Fibroblast of lung (primary cell): ENCODE measurements around the gene TNS1. TPM values are rescaled to one million over a fixed set of nuclear protein-coding genes. Genes with fewer than 3 reads are reported as not detected.

Experiments used
- DNase-seq, 2 donors: peaks; one replicate each; pipeline versions ENCODE4 v3.0.0 to v3.0.0-alpha.2; 2010; ENCODE audit warnings: low read depth in 2 of 2
- H2AFZ ChIP-seq: 2 replicates; pipeline ENCODE4 v1.5.1; 2012; ENCODE audit warnings: low read length, control low read depth, inconsistent platforms
- H3K27ac ChIP-seq: 2 replicates; pipeline ENCODE4 v1.5.1; 2011; ENCODE audit warnings: low read length, control low read depth; ENCODE audit not compliant: insufficient read depth
- H3K27me3 ChIP-seq: 2 replicates; pipeline ENCODE4 v1.5.1; 2011; ENCODE audit warnings: mild to moderate bottlenecking, low read length; ENCODE audit not compliant: control insufficient read depth, insufficient read depth
- H3K36me3 ChIP-seq: 2 replicates; pipeline ENCODE4 v1.5.1; 2011; ENCODE audit warnings: low read length; ENCODE audit not compliant: control insufficient read depth, insufficient read depth
- H3K4me1 ChIP-seq: 2 replicates; pipeline ENCODE4 v1.5.1; 2011; ENCODE audit warnings: low read length; ENCODE audit not compliant: control insufficient read depth, insufficient read depth; ENCODE audit errors: extremely low read depth
- H3K4me2 ChIP-seq: 2 replicates; pipeline ENCODE4 v1.5.1; 2011; ENCODE audit warnings: low read length, control low read depth; ENCODE audit not compliant: insufficient read depth; ENCODE audit errors: extremely low read depth
- H3K4me3 ChIP-seq, 4 experiments: fragments of 200-600 bp in 1 of 4; sonication (generic) in 1 of 4; replicated peaks in 1 of 4; 2 replicates each; pipeline ENCODE4 v1.5.1; 2011 to 2016; ENCODE audit warnings: low read length in 4 of 4, low read depth in 3 of 4, mild to moderate bottlenecking in 3 of 4, control low read depth in 2 of 4, inconsistent platforms in 1 of 4, mixed read lengths in 1 of 4; ENCODE audit not compliant: insufficient read depth in 1 of 4; ENCODE audit errors: control extremely low read depth in 1 of 4
- H3K79me2 ChIP-seq: 2 replicates; pipeline ENCODE4 v1.5.1; 2012; ENCODE audit warnings: mild to moderate bottlenecking, low read length, inconsistent platforms; ENCODE audit not compliant: control insufficient read depth, insufficient read depth
- H3K9ac ChIP-seq: 2 replicates; pipeline ENCODE4 v1.5.1; 2011; ENCODE audit warnings: mild to moderate bottlenecking, low read length, control low read depth; ENCODE audit not compliant: insufficient read depth
- H3K9me3 ChIP-seq: 2 replicates; pipeline ENCODE4 v1.5.1; 2012; ENCODE audit warnings: low read depth, low read length; ENCODE audit not compliant: control insufficient read depth, insufficient read depth
- H4K20me1 ChIP-seq: 2 replicates; pipeline ENCODE4 v1.5.1; 2011; ENCODE audit warnings: low read length; ENCODE audit not compliant: control insufficient read depth, insufficient read depth; ENCODE audit errors: extremely low read depth
- CTCF ChIP-seq, 2 donors: IDR thresholded peaks in 1 of 2; conservative IDR thresholded peaks in 1 of 2; 1 replicate in 1 of 2; 2 replicates in 1 of 2; pipeline ENCODE4 v1.5.1; 2011 to 2012; ENCODE audit warnings: low read length in 2 of 2, control low read depth in 1 of 2, inconsistent platforms in 1 of 2, low read depth in 1 of 2, mild to moderate bottlenecking in 1 of 2
- EZH2 ChIP-seq: IDR thresholded peaks from 2 replicates; pipeline ENCODE4 v1.5.1; 2012; ENCODE audit warnings: low read length, control low read depth, mild to moderate bottlenecking; ENCODE audit errors: missing control alignments
- polyA plus RNA-seq, 2 donors: library from polyadenylated mRNA; depleted of rRNA in 1 of 2; stranded (reverse) in 1 of 2; unstranded in 1 of 2; fragments of >200 nt; gene quantifications; 2 replicates each; pipeline ENCODE4 v1.2.1, GENCODE V29; 2011 to 2012; ENCODE audit warnings: missing spikeins in 1 of 2
- total RNA-seq: library from RNA; depleted of rRNA; stranded (reverse); fragments of >200 nt; gene quantifications from 2 replicates; pipeline ENCODE4 v1.2.1, GENCODE V29; 2014

Gene TNS1
- total and polyA plus RNA-seq, 2 donors (not counting 1 experiment from before 2014, with no cell fraction given), result 44.4 to 47.1 TPM

- H3K9me3 ChIP-seq, result no peaks in the 10 kb centered on the region
- peak overlapping the region; percentile 80 for H2AFZ ChIP-seq
- no peak overlapping the region for H3K9ac ChIP-seq
- H3K4me2 ChIP-seq, result peak overlapping the region; percentile 90
- peaks cover 7% of the 10 kb centered on the region for H3K4me1 ChIP-seq
- no peaks in the 10 kb centered on the region for H3K79me2 ChIP-seq
- H3K36me3 ChIP-seq, result no peaks in the 10 kb centered on the region
- H3K27ac ChIP-seq, result no peak overlapping the region
- H4K20me1 ChIP-seq, result no peaks in the 10 kb centered on the region
- no peaks in the 10 kb centered on the region for H3K27me3 ChIP-seq
- DNase-seq, result no peak
- TF ChIP-seq EZH2 (no peak), CTCF (conservative IDR thresholded peaks at IDR 0.05 in 1 of 2, IDR thresholded peaks at IDR 0.05 in 1 of 2; ENCODE audit: low read depth in 1 of 2, low read length in 2 of 2) (no peak)
- peak overlapping the region; percentile 55 to 69 (median 64) for H3K4me3 ChIP-seq
Measured at GRCh38 chr2:218009765-218010139, 7.0 kb upstream of the TNS1 start.

GRCh38 chr2:218009231-218009630, 6.4 kb upstream of the TNS1 start:
- H2AFZ ChIP-seq, result no peak overlapping the region
- DNase-seq, result no peak

More at GRCh38 chr2:218009231-218009630, 6.4 kb upstream of the TNS1 start:
- TF ChIP-seq EZH2, result peak; percentile 13
- TF ChIP-seq CTCF (conservative IDR thresholded peaks at IDR 0.05 in 1 of 2, IDR thresholded peaks at IDR 0.05 in 1 of 2; ENCODE audit: low read depth in 1 of 2, low read length in 2 of 2), result no peak
- Histone ChIP-seq H4K20me1 (no peaks in the 10 kb centered on the region), H3K4me1 (peaks cover 7% of the 10 kb centered on the region), H3K9me3 (no peaks in the 10 kb centered on the region), H3K27ac (no peak overlapping the region), H3K4me3 (peak overlapping the region; percentile 47 to 69 (median 60)), H3K4me2 (peak overlapping the region; percentile 80), H3K9ac (no peak overlapping the region), H3K79me2 (no peaks in the 10 kb centered on the region), H3K36me3 (no peaks in the 10 kb centered on the region), H3K27me3 (no peaks in the 10 kb centered on the region)
